Lower leg skin (tissue), 4 donors: ENCODE measurements around the gene MMD. TPM values are rescaled to one million over a fixed set of nuclear protein-coding genes. Genes with fewer than 3 reads are reported as not detected.
"Not testable (repeated sequence)": the region's sequence is repeated elsewhere in the genome, so short reads cannot be mapped to it uniquely, and the experiment has no call there.

Experiments
- DNase-seq, 2 donors: peaks; one replicate each; pipeline ENCODE4 v3.0.0-alpha.2; 2019; ENCODE audit warnings: low spot score in 2 of 2
- H3K4me3 ChIP-seq: fragments of 200-600 bp; sonication (generic); 2 replicates; pipeline ENCODE4 v1.5.1; 2017; ENCODE audit warnings: mild to moderate bottlenecking, low read depth; ENCODE audit not compliant: poor library complexity, severe bottlenecking
- POLR2A ChIP-seq, 2 donors: fragments of 450-650 bp; IDR thresholded peaks; one replicate each; pipeline ENCODE4 v1.6.1; 2016 to 2017; ENCODE audit warnings: antibody characterized with exemption in 2 of 2, mild to moderate bottlenecking in 1 of 2, moderate library complexity in 1 of 2
- WGBS, 2 donors: methylation state at CpG; one replicate each; pipeline ENCODE4 v1.1.5; 2018; 5-methylcytosine and 5-hydroxymethylcytosine counted together
- intact Hi-C: fragments of 100-400 bp; cut with DNase I; formaldehyde crosslinking; loops from one replicate; pipeline ENCODE4 v1.15.0; 2023; ENCODE audit warnings: low total_unique reads
- total RNA-seq, 4 donors: library from RNA; depleted of rRNA; stranded (reverse); fragments of >200 nt; gene quantifications; one replicate each; pipeline ENCODE4 v1.1.0, GENCODE V29; 2016
- TF ChIP-seq, protein P1 (sequence below), 3 donors: fragments of 450-650 bp; IDR thresholded peaks; one replicate each; pipeline ENCODE4 v1.5.1; 2016; ENCODE audit warnings: antibody characterized with exemption in 3 of 3, mild to moderate bottlenecking in 3 of 3, moderate library complexity in 2 of 3

MMD gene
- total RNA-seq, 4 donors from 2014 or later = 3.2 to 9.7 (median 6.8) TPM

- no peak overlapping the region for H3K4me3 ChIP-seq
- no peak for DNase-seq
- no peak for TF ChIP-seq POLR2A (IDR thresholded peaks at IDR 0.05)
- TF ChIP-seq, protein P1, sequence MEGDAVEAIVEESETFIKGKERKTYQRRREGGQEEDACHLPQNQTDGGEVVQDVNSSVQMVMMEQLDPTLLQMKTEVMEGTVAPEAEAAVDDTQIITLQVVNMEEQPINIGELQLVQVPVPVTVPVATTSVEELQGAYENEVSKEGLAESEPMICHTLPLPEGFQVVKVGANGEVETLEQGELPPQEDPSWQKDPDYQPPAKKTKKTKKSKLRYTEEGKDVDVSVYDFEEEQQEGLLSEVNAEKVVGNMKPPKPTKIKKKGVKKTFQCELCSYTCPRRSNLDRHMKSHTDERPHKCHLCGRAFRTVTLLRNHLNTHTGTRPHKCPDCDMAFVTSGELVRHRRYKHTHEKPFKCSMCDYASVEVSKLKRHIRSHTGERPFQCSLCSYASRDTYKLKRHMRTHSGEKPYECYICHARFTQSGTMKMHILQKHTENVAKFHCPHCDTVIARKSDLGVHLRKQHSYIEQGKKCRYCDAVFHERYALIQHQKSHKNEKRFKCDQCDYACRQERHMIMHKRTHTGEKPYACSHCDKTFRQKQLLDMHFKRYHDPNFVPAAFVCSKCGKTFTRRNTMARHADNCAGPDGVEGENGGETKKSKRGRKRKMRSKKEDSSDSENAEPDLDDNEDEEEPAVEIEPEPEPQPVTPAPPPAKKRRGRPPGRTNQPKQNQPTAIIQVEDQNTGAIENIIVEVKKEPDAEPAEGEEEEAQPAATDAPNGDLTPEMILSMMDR (IDR thresholded peaks at IDR 0.05) = no peak
- intact Hi-C loops = no loop called here
- 64 to 72% methylated on average over 7 of the region's 7 CpGs for WGBS, 2 donors
These were observed 12.2 kb upstream of the MMD start for GRCh38 chr17:55433629-55434422.

- 42 to 60% methylated on average over 7 of the region's 7 CpGs for WGBS, 2 donors
- no peak for DNase-seq
- TF ChIP-seq, protein P1 (IDR thresholded peaks at IDR 0.05) = no peak
- no peak for TF ChIP-seq POLR2A (IDR thresholded peaks at IDR 0.05)
- no peak overlapping the region for H3K4me3 ChIP-seq
- intact Hi-C loops = no loop called here
These were observed 11.5 kb upstream of the MMD start for GRCh38 chr17:55433029-55433628.

DNA sequence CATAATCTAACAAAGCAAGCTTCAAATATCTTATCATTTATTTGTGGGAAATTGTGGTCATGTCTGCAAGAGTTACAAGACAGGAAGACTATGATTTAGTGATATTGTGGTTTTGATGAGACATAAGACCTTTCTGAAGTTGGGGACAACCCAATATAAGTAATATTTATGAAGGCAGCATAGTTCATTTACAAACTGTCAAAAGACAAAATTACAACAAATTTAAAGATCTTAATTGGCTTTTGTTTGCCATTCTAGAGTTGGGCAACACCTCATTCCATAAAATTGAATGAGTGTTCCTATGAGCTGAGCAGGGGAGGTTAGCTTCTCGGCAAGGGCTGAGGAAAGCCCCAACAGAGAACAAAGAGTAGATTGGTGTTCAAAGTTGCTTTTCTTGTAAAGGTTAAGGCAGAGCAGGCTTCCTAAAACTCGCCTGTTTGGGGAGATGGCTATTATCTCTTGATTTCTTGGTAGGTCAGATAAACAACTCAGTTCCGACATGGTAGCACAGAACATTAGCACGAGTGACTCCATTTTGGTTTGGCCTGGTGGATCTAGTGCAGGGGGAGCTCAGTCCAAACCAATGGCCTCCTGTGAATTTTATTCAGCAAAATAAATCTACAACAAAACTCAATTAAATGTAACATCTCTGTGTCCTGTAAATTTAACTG, 10.9 kb upstream of the MMD start:
- DNase-seq = no peak
- TF ChIP-seq, protein P1 (IDR thresholded peaks at IDR 0.05) = no peak
- TF ChIP-seq POLR2A (IDR thresholded peaks at IDR 0.05) = no peak
- whole genome bisulfite sequencing, 2 donors = 80 to 86% methylated on average over 4 of the region's 4 CpGs
- intact Hi-C loops = no loop called here
- no peak overlapping the region for H3K4me3 ChIP-seq

DNA sequence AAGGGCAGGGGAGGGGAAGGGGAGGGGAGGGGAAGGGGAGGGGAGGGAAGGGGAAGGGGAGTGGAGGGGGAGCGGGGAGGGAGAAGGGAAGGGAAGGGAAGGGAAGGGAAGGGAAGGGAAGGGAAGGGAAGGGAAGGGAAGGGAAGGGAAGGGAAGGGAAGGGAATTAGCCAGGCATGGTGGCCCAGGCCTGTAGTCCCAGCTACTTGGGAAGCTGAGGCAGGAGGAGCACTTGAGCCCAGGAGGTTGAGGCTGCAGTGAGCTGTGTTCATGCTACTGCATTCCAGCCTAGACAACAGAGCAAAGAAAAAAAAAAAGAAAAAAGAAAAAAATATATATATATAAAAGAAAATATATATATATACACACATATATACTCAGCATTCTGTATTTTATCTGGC, 10.3 kb upstream of the MMD start:
- H3K4me3 ChIP-seq, DNase-seq, intact Hi-C loops: not testable (repeated sequence)
- WGBS, 2 donors = no CpG with 5 or more reads among the region's 1 CpG

- WGBS, 2 donors = 64 to 73% methylated on average over 4 of the region's 4 CpGs
- TF ChIP-seq, protein P1 (IDR thresholded peaks at IDR 0.05) = no peak
- no peak for TF ChIP-seq POLR2A (IDR thresholded peaks at IDR 0.05)
- H3K4me3 ChIP-seq = no peak overlapping the region
- intact Hi-C loops = no loop called here
- no peak for DNase-seq
These were observed 9.1 kb upstream of the MMD start for GRCh38 chr17:55430541-55431288.

DNA sequence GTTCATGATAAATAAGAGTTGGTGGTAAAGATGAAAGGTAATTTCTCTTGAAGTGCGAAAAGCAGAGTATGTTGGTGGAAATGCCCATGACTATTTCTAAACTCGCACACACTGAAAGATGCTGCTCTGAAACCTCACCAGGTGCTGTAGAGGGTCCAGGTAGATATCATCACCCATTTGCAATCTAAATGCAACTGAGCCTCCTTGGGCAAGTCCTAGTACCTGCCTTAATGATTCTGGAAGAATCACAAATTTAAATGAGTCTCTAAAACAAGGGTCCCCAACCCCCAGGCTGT, 5.9 kb upstream of the MMD start:
- no peak overlapping the region for H3K4me3 ChIP-seq
- intact Hi-C loops = no loop called here
- TF ChIP-seq, protein P1 (IDR thresholded peaks at IDR 0.05) = no peak
- no peak for TF ChIP-seq POLR2A (IDR thresholded peaks at IDR 0.05)
- 95 to 100% methylated on average over 2 of the region's 2 CpGs for WGBS, 2 donors
- no peak for DNase-seq
